ENCODE data around the gene EFNA5.

DNA sequence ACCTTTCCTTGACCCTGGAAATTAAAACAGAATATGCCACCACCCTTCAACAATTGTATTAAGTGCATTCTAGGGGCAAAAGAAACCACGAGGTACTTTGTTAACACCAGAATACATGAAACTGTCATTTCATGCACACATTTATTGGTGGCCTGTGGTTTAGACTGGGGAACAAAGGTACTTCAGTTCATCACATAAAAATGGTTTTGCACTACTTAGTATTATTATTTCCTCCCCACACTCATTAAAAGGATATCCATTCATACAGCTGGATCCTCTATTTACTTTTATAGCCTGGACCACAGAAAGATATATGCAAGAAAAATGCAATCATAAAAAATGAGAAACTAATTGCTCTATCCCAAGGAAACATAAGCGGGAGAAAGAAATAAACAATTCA is 230.9 kb downstream of the EFNA5 start:
- TF ChIP-seq, protein P1, sequence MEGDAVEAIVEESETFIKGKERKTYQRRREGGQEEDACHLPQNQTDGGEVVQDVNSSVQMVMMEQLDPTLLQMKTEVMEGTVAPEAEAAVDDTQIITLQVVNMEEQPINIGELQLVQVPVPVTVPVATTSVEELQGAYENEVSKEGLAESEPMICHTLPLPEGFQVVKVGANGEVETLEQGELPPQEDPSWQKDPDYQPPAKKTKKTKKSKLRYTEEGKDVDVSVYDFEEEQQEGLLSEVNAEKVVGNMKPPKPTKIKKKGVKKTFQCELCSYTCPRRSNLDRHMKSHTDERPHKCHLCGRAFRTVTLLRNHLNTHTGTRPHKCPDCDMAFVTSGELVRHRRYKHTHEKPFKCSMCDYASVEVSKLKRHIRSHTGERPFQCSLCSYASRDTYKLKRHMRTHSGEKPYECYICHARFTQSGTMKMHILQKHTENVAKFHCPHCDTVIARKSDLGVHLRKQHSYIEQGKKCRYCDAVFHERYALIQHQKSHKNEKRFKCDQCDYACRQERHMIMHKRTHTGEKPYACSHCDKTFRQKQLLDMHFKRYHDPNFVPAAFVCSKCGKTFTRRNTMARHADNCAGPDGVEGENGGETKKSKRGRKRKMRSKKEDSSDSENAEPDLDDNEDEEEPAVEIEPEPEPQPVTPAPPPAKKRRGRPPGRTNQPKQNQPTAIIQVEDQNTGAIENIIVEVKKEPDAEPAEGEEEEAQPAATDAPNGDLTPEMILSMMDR (IDR thresholded peaks at IDR 0.05; ENCODE audit: low read length): no peak
- TF ChIP-seq EZH2 (IDR thresholded peaks at IDR 0.05; ENCODE audit: borderline replicate concordance, low read length): no peak

Measured in OCI-LY1 (cell line).